ENCODE data around the gene PRSS21. TPM values are rescaled to one million over a fixed set of nuclear protein-coding genes. Genes with fewer than 3 reads are reported as not detected.

The PRSS21 gene
- total RNA-seq, 1 donor from 2014 or later = 17.1 TPM

DNA sequence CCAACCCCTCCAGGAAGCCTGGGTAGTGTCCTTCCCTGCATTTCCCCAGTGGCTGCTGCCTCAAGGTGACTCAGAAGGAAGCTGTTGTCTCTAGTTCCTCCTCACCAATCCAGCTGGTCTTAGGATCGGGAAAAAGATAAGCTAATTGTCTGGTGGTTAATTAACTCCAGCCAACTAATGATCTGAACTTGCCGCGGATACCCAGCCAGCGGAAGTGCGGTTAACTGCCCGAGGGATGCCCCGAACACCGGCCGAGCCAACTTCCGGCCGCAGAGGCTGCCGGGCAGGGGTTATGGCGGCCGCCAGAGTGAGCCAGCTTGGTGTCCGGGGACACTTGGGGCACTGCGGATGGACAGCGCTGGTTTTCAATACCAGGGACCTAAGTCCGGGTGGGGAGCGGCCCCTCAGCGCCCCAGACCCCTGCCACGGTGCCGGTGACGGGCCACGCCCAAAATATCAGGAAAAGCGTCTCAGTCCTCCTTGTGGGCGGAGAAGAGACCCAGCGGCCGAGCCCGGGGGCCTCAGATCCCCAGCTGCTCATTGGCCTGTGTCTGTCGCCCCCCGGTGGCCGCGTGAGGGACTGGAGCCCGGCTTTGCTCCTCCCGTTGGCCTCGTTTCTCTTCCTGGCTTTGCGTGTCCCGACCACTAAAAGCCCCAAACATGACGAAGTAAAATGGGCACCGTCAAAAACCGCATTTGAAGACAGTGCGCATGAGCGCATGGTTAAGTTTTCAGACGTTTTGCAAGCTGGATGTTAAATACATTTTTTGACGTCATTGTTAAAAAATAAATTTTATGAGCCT, 51.2 kb downstream of the PRSS21 start:
- Histone ChIP-seq H3K36me3 (no peaks in the 10 kb centered on the region), H3K27ac (peak overlapping the region; percentile 97), H3K9me3 (no peaks in the 10 kb centered on the region), H3K4me1 (peaks cover 5% of the 10 kb centered on the region), H3K27me3 (no peaks in the 10 kb centered on the region), H3K4me3 (peak overlapping the region; percentile 84)
- TF ChIP-seq, protein P1, sequence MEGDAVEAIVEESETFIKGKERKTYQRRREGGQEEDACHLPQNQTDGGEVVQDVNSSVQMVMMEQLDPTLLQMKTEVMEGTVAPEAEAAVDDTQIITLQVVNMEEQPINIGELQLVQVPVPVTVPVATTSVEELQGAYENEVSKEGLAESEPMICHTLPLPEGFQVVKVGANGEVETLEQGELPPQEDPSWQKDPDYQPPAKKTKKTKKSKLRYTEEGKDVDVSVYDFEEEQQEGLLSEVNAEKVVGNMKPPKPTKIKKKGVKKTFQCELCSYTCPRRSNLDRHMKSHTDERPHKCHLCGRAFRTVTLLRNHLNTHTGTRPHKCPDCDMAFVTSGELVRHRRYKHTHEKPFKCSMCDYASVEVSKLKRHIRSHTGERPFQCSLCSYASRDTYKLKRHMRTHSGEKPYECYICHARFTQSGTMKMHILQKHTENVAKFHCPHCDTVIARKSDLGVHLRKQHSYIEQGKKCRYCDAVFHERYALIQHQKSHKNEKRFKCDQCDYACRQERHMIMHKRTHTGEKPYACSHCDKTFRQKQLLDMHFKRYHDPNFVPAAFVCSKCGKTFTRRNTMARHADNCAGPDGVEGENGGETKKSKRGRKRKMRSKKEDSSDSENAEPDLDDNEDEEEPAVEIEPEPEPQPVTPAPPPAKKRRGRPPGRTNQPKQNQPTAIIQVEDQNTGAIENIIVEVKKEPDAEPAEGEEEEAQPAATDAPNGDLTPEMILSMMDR (IDR thresholded peaks at IDR 0.05) = peak; percentile 99
- ATAC-seq = peak; percentile 99
- intact Hi-C loops (cut with DNase I) = no loop called here
- DNase-seq = peak; percentile 97

Other genes starting within 250 kb of the PRSS21 start
- 23.8 TPM for gene KCTD5, start 134.7 kb upstream of the PRSS21 start, total RNA-seq
- 0.81 TPM for gene PRSS27, start 97.0 kb upstream of the PRSS21 start, total RNA-seq
- gene SRRM2, start 64.6 kb upstream of the PRSS21 start, total RNA-seq = 660 TPM
- 179 TPM for gene ELOB, start 40.0 kb upstream of the PRSS21 start, total RNA-seq
- not detected for gene PRSS33, start 29.7 kb upstream of the PRSS21 start, total RNA-seq
- gene PRSS41, start 18.8 kb upstream of the PRSS21 start, total RNA-seq = not detected
- gene ZG16B, start 13.1 kb downstream of the PRSS21 start, total RNA-seq = not detected
- 15.2 TPM for gene PRSS22, start 40.9 kb downstream of the PRSS21 start, total RNA-seq
- gene FLYWCH2, start 66.0 kb downstream of the PRSS21 start, total RNA-seq = 29.0 TPM
- 41.3 TPM for gene FLYWCH1, start 94.7 kb downstream of the PRSS21 start, total RNA-seq
- gene KREMEN2, start 147.0 kb downstream of the PRSS21 start, total RNA-seq = not detected
- 7.4 TPM for gene PAQR4, start 152.1 kb downstream of the PRSS21 start, total RNA-seq
- 3.8 TPM for gene PKMYT1, start 163.2 kb downstream of the PRSS21 start, total RNA-seq
- 0.75 TPM for gene CLDN9, start 195.7 kb downstream of the PRSS21 start, total RNA-seq
- gene CLDN6, start 200.9 kb downstream of the PRSS21 start, total RNA-seq = not detected
- 74.9 TPM for gene TNFRSF12A, start 203.1 kb downstream of the PRSS21 start, total RNA-seq
- 55.7 TPM for gene HCFC1R1, start 206.7 kb downstream of the PRSS21 start, total RNA-seq
- gene THOC6, start 206.8 kb downstream of the PRSS21 start, total RNA-seq = 31.4 TPM
- 16.3 TPM for gene BICDL2, start 219.7 kb downstream of the PRSS21 start, total RNA-seq
- gene MMP25, start 229.3 kb downstream of the PRSS21 start, total RNA-seq = 12.8 TPM
- gene IL32, start 248.4 kb downstream of the PRSS21 start, total RNA-seq = 91.5 TPM

All from upper lobe of right lung (tissue), 1 donor.